GM21367 (cell line): Measurements from ENCODE around the gene RAD9A.

ENCODE experiments used
- ATAC-seq: cut with Tn5 transposase; IDR thresholded peaks from one replicate; pipeline ENCODE4 v1.9.1; 2021; ENCODE audit not compliant: unreplicated experiment

The RAD9A gene

DNA sequence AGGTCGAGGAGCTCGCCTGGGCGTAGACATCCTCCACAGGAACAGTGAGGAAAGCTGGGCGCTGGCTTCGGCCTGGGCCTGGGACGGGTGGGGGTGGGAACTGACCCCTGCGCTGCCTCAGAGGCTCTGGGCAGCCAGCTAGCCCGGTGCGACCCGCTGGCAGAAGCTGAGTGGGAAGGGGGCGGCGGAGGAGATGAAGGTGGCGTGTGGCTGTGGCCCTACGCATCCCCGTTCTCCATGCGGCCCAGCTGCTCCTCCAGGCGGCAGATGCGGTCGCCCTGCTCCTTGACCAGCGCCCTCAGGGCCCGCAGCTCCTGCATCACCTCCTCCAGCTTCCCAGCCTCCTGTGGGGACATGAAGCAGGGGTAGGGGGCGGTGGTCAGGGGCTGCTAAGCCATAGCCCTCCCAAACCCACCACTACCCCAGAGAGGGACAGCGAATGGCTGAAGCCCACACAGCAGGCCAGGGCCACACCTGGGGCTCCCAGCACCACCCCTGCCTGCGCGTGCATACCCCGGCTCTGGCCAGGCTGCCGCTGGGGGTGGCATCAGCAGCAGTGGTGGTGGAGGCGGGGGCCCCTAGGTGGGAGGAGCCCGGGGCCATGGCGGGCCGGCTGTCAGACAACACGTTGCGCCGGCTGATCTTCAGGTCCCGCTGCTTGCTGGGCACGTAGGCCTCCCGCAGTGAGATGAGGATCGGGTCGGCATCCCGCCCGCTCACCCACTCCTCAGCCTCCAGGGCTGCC is 46.5 kb downstream of the RAD9A start:
- no peak for ATAC-seq

DNA sequence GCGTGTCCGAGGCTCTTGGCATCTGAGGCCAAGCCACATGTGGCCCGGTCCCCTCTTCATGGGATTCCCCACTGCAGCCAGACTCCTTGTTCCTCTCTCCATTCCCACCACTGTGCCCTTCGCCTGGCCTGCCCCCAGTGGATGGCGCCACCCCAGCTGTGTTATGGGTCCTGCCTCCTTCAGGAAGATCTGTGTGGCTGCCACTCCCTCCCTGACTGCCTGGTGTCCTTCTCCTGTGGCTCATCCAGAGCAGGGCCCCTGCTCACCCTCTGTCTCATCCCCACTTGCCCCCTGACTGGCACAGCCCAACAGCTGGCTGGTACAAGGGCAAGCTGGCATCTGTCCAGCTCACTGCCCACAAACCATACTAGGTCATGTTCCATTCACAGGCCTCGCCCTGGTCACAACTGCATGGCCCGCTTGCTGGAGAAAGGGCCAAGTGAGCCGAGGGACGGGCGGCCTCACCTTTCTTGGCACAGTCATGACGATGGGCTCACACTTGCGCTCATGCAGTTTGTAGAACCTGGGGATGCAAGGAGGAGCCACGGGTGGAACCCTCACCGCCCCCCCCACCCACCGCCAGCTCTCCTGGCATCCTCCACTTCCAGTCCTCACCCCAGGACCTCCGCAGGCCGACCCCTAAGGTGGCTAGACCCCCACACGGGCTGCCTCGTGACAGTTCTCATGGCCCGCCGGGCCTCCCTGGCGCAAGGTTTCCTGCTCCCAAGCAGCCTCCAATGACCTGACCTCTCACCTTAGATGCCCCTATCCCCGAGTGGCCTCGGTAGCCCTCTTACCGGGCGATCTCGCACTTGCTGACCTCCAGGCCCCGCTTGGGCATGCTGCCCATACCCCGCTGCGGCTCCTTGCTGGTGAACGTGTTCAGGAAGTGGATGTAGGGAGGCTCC is 47.8 kb downstream of the RAD9A start:
- no peak for ATAC-seq

DNA sequence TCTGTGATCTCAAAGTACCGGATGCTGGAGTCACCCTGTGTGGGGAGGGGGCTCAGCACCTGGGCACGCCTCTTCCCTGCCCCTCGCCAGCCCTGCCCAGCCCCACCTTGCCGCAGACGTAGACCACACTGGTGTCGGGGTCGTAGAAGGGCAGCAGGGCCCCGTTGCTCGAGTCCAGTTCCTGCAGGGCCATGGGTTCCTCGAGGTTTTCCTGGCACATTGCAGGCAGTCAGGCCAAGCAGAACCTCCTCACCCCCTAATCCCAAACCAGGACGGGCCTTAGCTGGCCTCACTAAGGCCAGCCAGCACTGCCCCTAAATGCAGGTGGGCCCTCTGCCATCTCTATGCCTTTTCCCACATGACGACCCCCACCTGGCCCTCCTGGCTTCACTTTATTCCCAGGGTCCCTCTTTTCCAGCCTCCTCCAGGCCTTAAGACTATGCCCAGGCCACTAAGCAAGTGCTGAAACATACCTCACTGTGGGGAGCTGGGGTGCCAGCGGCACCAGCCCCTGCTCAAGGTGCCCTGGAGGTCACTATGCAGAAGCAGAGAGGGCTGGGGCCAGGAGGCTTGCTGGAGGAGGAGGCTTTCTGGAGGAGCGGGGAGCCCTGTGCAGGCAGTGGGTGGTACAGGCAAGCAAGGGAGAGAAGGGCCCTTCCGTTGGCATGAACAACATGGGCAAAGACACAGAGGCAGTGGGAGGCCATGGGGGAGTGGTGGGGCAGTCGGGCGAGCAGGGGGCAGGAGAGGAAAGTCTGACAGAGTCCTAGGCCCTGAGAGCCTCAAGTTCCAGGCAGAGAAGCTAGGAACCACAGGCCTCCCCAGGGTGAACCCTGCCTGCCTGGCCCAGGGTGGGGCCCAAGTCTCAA is 48.7 kb downstream of the RAD9A start:
- ATAC-seq = no peak

DNA sequence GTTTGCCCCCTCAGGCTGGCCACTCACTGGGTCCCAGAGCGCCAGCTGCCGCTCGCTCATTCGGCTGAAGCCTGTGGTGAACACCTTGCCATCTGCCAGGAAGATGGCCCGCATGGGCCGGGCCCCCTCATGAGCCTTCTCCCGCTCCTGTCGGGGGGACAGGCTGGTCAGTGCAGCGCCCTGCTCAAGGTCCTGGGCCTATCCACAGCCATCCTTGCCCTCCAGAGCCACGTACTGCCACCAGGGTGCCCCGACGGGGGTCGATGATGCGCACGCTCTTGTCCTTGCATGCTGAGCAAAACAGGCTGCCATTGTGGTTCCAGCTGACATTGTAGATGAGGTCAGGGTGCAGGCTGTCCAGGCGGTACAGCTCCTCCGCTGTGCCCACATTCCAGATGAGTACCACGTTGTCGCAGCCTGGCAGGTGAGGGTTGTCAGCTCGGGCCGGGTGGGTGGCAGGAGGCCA is 49.3 kb downstream of the RAD9A start:
- ATAC-seq = no peak

DNA sequence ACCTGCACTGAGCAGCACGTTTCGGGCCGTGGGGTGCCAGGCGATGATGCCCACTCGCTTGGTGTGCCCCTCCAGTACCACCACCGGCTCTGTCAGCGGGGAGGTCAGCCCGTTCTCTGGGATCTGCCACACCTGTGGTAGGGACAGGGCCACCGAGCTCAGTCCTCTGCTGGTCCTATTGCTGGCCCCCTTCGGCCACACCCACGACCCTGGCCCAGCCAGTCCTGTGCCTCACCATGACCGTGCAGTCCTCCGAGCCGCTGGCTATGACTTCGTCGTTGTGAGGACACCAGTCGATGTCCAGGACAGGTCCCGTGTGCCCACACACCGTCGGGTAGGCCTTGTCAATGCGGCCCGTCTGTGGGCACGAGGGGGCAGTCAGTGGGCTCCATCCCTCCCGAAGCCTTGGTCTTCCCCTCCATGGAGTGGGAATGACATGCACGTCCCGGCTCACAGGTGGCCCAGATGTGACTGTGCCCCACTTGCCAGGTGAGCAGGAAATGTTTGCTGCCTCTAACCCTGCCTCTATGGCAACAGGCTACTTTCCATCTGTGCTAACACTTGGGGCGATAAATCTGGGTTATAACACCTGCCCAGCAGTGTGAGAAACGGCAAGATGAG is 50.1 kb downstream of the RAD9A start:
- ATAC-seq = no peak

DNA sequence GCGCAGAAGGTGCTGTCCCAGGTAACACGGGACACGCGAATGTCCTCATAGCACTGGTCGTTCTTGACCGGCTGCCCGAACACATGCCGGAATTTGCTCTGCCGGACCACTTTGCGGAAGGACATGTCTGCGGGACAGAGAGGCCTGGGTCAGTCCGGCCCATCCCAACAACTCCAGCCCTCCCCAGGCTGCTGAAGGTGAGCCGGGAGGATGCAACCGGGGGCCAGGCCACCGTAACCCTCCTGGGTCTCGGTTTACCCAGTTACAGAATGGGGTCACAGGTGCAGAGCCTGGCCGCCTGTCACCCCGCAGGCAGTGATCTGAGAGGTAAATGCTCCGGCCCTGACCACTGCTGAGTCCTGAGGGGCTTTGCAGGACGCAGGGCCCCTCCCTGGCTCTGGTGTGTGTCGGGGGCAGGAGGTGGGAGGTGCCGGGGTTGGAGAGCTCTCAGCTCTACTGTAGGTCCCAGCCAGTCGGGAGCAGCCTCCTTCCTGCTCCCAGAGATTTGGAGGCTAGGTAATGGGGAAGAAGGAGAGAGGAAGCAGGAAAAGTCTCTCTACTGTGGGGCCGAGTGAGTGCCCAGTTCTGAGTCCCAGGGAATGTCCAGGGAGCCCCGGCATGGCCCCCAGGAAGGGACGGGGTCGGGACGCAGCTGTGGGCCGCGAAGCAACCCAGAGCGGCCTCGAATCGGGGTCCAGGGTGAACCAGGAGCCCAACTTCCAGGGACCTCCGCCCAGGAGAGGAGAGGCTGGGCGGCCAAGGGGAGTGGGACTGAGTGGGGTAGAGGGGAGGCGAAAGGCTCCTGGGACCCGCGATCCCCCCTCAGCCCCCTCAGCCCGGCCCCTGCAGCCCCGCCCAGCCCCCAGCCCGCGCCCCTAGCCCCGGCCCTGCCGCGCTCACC is 51.0 kb downstream of the RAD9A start:
- ATAC-seq = no peak

DNA sequence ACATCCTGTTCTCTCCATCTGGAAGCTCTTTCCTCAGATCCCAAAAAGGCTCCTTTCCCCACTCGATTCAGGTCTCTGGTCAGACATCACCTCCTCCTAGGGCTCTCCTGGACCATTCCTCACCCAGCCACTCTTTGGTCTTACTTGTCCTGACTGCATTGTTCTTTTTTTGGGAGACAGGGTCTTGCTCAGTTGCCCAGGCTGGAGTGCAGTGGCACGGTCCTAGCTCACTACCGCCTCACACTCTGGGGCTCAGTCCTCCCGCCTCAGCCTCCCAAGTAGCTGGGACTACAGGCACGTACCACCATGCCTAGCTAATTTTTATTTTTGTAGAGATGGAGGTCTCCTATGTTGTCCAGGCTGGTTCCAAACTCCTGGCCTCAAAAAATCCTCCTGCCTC is 53.7 kb downstream of the RAD9A start:
- no peak for ATAC-seq
